ENCODE data around the gene RIPOR2.

The RIPOR2 gene

DNA sequence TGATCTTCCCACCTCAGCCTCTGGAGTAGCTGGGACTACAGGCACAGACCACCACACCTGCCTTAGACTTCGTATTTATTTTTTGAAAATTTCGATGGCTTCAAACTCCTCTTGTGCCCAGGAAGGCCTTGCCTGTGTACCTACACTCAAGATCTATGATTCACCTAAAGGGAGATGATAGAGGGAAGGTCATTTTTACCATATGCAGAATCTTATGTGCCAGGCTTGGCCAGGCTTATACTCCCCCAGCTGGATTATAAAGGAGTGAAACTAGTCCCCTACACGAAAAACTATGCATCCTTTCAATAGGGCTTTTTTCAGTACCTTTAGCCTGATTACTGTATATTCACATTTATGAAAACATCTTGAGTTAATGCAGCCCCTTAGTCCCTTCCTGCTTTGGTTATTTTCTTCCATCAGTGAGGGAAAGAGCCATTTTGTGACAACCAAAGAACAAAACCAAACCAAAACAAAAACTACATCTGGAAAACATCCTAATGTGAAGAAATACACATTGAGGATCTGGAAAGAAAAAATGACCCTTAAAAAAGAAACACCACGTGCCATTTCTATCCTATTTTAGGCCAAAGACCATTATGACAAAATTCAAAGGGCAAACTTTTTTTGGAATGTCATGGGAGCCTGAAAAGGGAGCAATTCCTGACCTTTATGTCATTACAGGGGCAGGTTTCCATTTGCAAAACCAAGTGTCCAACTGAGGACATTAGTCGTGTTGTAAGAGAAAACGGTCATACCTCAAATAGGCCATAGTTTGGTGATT, 34.7 kb downstream of the RIPOR2 start:
- peaks cover 4% of the 10 kb centered on the region for H3K9me3 Mint-ChIP-seq
- TF ChIP-seq, protein P1, sequence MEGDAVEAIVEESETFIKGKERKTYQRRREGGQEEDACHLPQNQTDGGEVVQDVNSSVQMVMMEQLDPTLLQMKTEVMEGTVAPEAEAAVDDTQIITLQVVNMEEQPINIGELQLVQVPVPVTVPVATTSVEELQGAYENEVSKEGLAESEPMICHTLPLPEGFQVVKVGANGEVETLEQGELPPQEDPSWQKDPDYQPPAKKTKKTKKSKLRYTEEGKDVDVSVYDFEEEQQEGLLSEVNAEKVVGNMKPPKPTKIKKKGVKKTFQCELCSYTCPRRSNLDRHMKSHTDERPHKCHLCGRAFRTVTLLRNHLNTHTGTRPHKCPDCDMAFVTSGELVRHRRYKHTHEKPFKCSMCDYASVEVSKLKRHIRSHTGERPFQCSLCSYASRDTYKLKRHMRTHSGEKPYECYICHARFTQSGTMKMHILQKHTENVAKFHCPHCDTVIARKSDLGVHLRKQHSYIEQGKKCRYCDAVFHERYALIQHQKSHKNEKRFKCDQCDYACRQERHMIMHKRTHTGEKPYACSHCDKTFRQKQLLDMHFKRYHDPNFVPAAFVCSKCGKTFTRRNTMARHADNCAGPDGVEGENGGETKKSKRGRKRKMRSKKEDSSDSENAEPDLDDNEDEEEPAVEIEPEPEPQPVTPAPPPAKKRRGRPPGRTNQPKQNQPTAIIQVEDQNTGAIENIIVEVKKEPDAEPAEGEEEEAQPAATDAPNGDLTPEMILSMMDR (IDR thresholded peaks at IDR 0.05) = no peak
- H3K27me3 Mint-ChIP-seq (ENCODE audit: low read depth, poor library complexity) = peaks cover 15% of the 10 kb centered on the region
- H3K4me1 Mint-ChIP-seq = peaks cover 15% of the 10 kb centered on the region
- DNase-seq = no peak
- H3K36me3 Mint-ChIP-seq (ENCODE audit: low read depth) = no peaks in the 10 kb centered on the region
- H3K4me3 Mint-ChIP-seq = no peak overlapping the region
- H3K27ac Mint-ChIP-seq = no peak overlapping the region

DNA sequence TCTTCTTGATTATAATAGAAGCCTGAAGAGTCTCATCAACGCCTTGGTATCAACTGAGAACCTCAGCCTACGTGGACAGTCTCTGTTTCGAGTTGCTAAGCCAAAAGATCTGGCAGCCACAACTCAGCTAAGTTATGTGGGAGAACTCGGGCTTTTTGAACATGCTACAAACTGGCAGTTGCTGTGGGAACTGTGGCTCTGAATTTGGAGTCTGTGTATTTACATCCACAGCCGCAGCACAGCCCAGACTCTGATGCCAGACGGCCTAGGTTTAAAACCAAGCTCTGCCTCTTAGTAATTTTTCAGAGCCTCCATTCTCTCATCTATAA, 35.8 kb downstream of the RIPOR2 start:
- H3K4me1 Mint-ChIP-seq = peaks cover 7% of the 10 kb centered on the region
- peaks cover 12% of the 10 kb centered on the region for H3K27me3 Mint-ChIP-seq (ENCODE audit: low read depth, poor library complexity)
- no peak overlapping the region for H3K4me3 Mint-ChIP-seq
- no peak overlapping the region for H3K27ac Mint-ChIP-seq
- no peak for DNase-seq
- H3K36me3 Mint-ChIP-seq (ENCODE audit: low read depth) = no peaks in the 10 kb centered on the region
- H3K9me3 Mint-ChIP-seq = peaks cover 4% of the 10 kb centered on the region
- TF ChIP-seq, protein P1 (IDR thresholded peaks at IDR 0.05) = no peak

DNA sequence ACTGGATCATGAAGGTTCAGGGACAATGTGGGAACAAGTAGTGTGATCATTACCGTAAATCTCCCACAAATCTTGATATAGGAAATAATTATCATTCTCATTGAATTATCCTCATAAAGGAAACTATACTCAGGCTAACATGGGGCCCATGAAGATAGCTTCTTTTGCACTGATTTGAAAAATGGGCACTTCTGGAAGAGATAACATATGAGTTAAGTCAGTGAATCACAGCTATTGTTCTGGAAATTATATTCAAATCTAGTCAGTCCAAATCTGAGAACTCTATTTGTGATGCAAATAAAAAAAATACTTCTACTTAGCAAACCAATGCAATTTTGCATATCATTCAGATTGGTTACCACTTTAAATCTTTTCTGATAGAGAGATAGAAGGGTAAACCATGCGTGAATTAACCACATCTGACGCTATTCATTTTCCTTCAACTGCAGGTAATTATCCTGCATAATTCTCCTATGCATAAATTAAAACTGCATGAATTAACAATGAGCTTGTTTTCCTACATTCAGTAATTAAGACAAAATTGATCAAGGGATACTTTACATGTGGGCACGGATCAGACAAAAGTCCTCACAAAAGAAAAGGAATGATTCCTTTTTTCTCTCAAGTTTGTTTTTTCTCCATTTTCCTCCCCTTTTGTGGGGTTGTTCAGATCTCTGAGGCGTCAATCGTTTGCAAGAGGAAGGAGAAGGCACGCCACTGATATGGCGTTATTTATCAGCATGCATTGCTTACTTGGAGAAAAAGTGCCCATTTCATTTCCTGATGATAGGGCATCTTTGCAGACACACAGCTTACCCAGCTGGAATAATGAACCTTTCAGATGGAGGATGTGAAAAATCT, 36.4 kb downstream of the RIPOR2 start:
- Mint-ChIP-seq H3K4me3 (no peak overlapping the region), H3K36me3 (ENCODE audit: low read depth) (no peaks in the 10 kb centered on the region), H3K4me1 (peaks cover 7% of the 10 kb centered on the region), H3K9me3 (peaks cover 4% of the 10 kb centered on the region), H3K27ac (no peak overlapping the region), H3K27me3 (ENCODE audit: low read depth, poor library complexity) (peaks cover 15% of the 10 kb centered on the region)
- TF ChIP-seq, protein P1 (IDR thresholded peaks at IDR 0.05) = no peak
- no peak for DNase-seq

DNA sequence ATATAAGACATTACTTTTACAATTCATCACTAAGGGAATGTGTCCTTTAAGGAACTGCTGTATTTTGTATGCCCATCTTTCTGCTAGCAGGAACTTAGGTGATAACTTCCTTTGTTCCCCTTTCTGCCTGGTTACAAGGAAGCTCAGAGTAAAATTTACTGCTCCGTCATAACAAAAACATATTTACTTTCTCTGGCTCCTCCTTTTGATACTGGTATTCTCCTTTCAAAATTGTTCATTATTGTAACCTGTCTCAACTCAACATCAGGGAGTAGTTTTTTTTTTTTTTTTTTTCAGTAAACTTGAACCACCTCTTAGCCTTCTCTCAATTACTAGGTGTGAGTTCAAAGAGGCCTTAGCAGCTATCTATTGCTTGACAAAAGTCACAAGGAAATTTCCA, 37.1 kb downstream of the RIPOR2 start:
- Mint-ChIP-seq H3K4me3 (no peak overlapping the region), H3K27ac (no peak overlapping the region), H3K9me3 (no peaks in the 10 kb centered on the region), H3K4me1 (peaks cover 10% of the 10 kb centered on the region), H3K27me3 (ENCODE audit: low read depth, poor library complexity) (peaks cover 19% of the 10 kb centered on the region), H3K36me3 (ENCODE audit: low read depth) (no peaks in the 10 kb centered on the region)
- no peak for DNase-seq
- TF ChIP-seq, protein P1 (IDR thresholded peaks at IDR 0.05) = no peak

DNA sequence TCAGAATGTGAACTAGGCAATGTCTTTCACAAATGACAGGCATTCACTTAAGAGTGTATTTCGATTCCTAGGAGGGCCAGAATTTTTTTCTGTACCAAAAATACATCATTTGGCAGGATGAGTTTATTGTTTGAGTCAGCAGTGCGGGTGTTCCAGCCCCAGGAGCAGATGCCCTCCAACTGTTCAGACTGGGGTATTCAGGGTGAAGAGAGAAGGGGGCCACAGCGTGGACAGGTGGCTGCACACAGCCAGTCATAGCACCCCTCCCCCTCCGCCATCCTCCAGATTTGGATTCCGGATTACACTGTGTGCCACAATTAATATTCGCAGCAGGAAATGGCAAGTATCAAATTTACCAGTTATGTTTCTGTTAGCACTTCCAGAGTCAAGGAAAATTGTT, 38.6 kb downstream of the RIPOR2 start:
- TF ChIP-seq, protein P1 (IDR thresholded peaks at IDR 0.05) = no peak
- H3K27ac Mint-ChIP-seq = no peak overlapping the region
- peaks cover 18% of the 10 kb centered on the region for H3K4me1 Mint-ChIP-seq
- H3K36me3 Mint-ChIP-seq (ENCODE audit: low read depth) = no peaks in the 10 kb centered on the region
- H3K4me3 Mint-ChIP-seq = no peak overlapping the region
- no peak for DNase-seq
- H3K27me3 Mint-ChIP-seq (ENCODE audit: low read depth, poor library complexity) = peaks cover 14% of the 10 kb centered on the region
- H3K9me3 Mint-ChIP-seq = no peaks in the 10 kb centered on the region

Data from nephron progenitor cell (in vitro differentiated cells).